ENCODE data around the gene SBNO1.

The SBNO1 gene

GRCh38 chr12:123401753-123402683 lies 37.4 kb upstream of the SBNO1 start:
- Histone ChIP-seq H3K4me3 (no peak overlapping the region), H3K27me3 (no peaks in the 10 kb centered on the region), H3K36me3 (peaks cover 49 to 78% (median 59%) of the 10 kb centered on the region in 3 donors), H3K4me1 (peaks cover 0 to 54% (median 43%) of the 10 kb centered on the region in 4 donors), H3K9me3 (no peaks in the 10 kb centered on the region), H3K27ac (peak overlapping the region; percentile 41 to 72)
- intact Hi-C loops (cut with DNase I; ENCODE audit: low total_unique reads), result no loop called here
- no peak for TF ChIP-seq CTCF (IDR thresholded peaks at IDR 0.05)
- no peak for DNase-seq

- no peaks in the 10 kb centered on the region for H3K9me3 ChIP-seq
- no peaks in the 10 kb centered on the region for H3K27me3 ChIP-seq
- peak overlapping the region in 1 of 2 donors; percentile 36 for H3K4me3 ChIP-seq
- intact Hi-C loops (cut with DNase I; ENCODE audit: low total_unique reads), result loop anchor here (10.0 kb wide), 1 partner anchor 136 kb away; the partner anchor contains the start of gene RILPL1
- no peak for TF ChIP-seq CTCF (IDR thresholded peaks at IDR 0.05)
- peaks cover 0 to 78% (median 54%) of the 10 kb centered on the region in 4 donors for H3K4me1 ChIP-seq
- H3K27ac ChIP-seq, result peak overlapping the region; percentile 89 to 92
- peaks cover 45 to 78% (median 59%) of the 10 kb centered on the region in 3 donors for H3K36me3 ChIP-seq
- DNase-seq, result no peak
Measured at GRCh38 chr12:123399255-123399617, 34.6 kb upstream of the SBNO1 start.

- no peak for TF ChIP-seq CTCF (IDR thresholded peaks at IDR 0.05)
- Histone ChIP-seq H3K4me1 (peaks cover 0 to 82% (median 54%) of the 10 kb centered on the region in 4 donors), H3K9me3 (no peaks in the 10 kb centered on the region), H3K27ac (peak overlapping the region; percentile 89 to 92), H3K27me3 (no peaks in the 10 kb centered on the region), H3K36me3 (peaks cover 43 to 76% (median 59%) of the 10 kb centered on the region in 3 donors), H3K4me3 (peak overlapping the region; percentile 15 to 36)
- peak; percentile 74 to 96 for DNase-seq
- intact Hi-C loops (cut with DNase I; ENCODE audit: low total_unique reads), result loop anchor here (10.0 kb wide), 1 partner anchor 136 kb away; the partner anchor contains the start of gene RILPL1
Measured at GRCh38 chr12:123398550-123399254, 34.1 kb upstream of the SBNO1 start.

GRCh38 chr12:123398177-123398549 lies 33.5 kb upstream of the SBNO1 start:
- H3K27me3 ChIP-seq, result no peaks in the 10 kb centered on the region
- peaks cover 0 to 87% (median 56%) of the 10 kb centered on the region in 4 donors for H3K4me1 ChIP-seq
- peak overlapping the region; percentile 89 to 92 for H3K27ac ChIP-seq
- no peaks in the 10 kb centered on the region for H3K9me3 ChIP-seq
- H3K36me3 ChIP-seq, result peaks cover 42 to 76% (median 59%) of the 10 kb centered on the region in 3 donors
- peak overlapping the region; percentile 15 to 36 for H3K4me3 ChIP-seq
- TF ChIP-seq CTCF (IDR thresholded peaks at IDR 0.05), result no peak
- DNase-seq, result no peak
- intact Hi-C loops (cut with DNase I; ENCODE audit: low total_unique reads), result loop anchor here (10.0 kb wide), 1 partner anchor 137 kb away; the partner anchor contains the start of gene RILPL1

GRCh38 chr12:123397400-123397799 lies 32.8 kb upstream of the SBNO1 start:
- Histone ChIP-seq H3K36me3 (peaks cover 36 to 76% (median 60%) of the 10 kb centered on the region in 3 donors), H3K9me3 (no peaks in the 10 kb centered on the region), H3K27ac (peak overlapping the region; percentile 89 to 92), H3K27me3 (no peaks in the 10 kb centered on the region), H3K4me1 (peaks cover 0 to 90% (median 59%) of the 10 kb centered on the region in 4 donors), H3K4me3 (no peak overlapping the region)
- DNase-seq, result no peak
- intact Hi-C loops (cut with DNase I; ENCODE audit: low total_unique reads), result loop anchor here (10.0 kb wide), 1 partner anchor 137 kb away; the partner anchor contains the start of gene RILPL1
- no peak for TF ChIP-seq CTCF (IDR thresholded peaks at IDR 0.05)

All from tibial artery (tissue), 4 donors.